ENCODE measurements around the gene CLEC4M.

DNA sequence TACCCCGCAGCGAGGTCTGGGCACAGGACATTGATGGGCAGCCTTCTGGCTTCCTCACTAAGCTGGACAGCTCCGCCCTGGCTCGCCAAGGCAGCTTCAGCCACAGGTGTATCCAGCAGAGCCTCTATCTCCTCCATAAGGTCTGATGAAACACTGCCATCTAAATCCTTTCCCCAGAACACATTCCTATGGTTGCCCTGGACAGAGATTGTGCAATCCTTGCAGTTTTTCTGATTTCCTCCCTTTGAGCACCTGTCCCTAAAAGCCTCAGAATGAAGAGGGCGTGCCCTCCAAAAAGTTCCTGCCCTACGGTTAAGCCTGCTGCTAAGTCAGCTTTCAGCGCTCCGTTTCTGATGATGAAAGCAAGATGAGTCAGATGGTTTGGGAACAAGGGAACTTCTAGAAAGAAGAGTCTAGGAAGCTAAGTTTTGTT lies 21.0 kb downstream of the CLEC4M start:
- TF ChIP-seq POLR2A (IDR thresholded peaks at IDR 0.05; ENCODE audit: low read length) (no peak), GATA1 (IDR thresholded peaks at IDR 0.05; ENCODE audit: low read depth, low read length) (no peak)

All from erythroblast (primary cell).